B cell (primary cell): ENCODE results near the gene IGSF3. TPM values are rescaled to one million over a fixed set of nuclear protein-coding genes. Genes with fewer than 3 reads are reported as not detected.
"Not testable (repeated sequence)": the region's sequence is repeated elsewhere in the genome, so short reads cannot be mapped to it uniquely, and the experiment has no call there.

Experiments
- ATAC-seq: fragments of 200-7000 bp; cut with Tn5 transposase; one replicate; pipeline ENCODE4 v1.10.0; 2021; ENCODE audit warnings: low read depth, mild to moderate bottlenecking, moderate number of reproducible peaks, moderate library complexity
- CTCF ChIA-PET: fragments of 350-600 bp; sonication (Branson Sonifier 250); formaldehyde crosslinking; loops from one replicate; lab custom pipeline; 2021; ENCODE audit warnings: antibody characterized with exemption, inconsistent platforms; lab: Charles Lee
- POLR2A ChIA-PET: fragments of 350-600 bp; sonication (Branson Sonifier 250); formaldehyde crosslinking; loops from one replicate; lab custom pipeline; 2021; ENCODE audit warnings: antibody characterized with exemption; lab: Charles Lee
- DNase-seq: peaks from one replicate; pipeline ENCODE4 v3.0.0; 2013
- H2AFZ ChIP-seq: 2 replicates; pipeline ENCODE4 v1.6.1; 2012; ENCODE audit warnings: mild to moderate bottlenecking, low read depth, low read length; ENCODE audit not compliant: insufficient read depth, poor library complexity, severe bottlenecking
- H3K27ac ChIP-seq, 2 donors: 1 replicate in 1 of 2; 2 replicates in 1 of 2; pipeline ENCODE4 v1.5.1; 2012 to 2013; ENCODE audit warnings: low read length in 2 of 2, mild to moderate bottlenecking in 2 of 2, moderate library complexity in 1 of 2
- H3K27me3 ChIP-seq, 4 experiments: fragments of 200-600 bp in 1 of 4; sonication (generic) in 1 of 4; replicated peaks in 1 of 4; 1 replicate in 2 of 4; 2 replicates in 2 of 4; pipeline versions ENCODE4 v1.6.1 to v1.7.0; 2013 to 2016; ENCODE audit warnings: low read length in 3 of 4, mild to moderate bottlenecking in 2 of 4, mixed read lengths in 1 of 4, moderate library complexity in 1 of 4; ENCODE audit not compliant: insufficient read depth in 4 of 4, control insufficient read depth in 3 of 4; ENCODE audit errors: control extremely low read depth in 1 of 4
- H3K36me3 ChIP-seq, 2 experiments: replicated peaks in 1 of 2; 1 replicate in 1 of 2; 2 replicates in 1 of 2; pipeline versions ENCODE4 v1.6.1 to v1.7.1; 2013; ENCODE audit warnings: low read length in 1 of 2; ENCODE audit not compliant: insufficient read depth in 2 of 2, control insufficient read depth in 1 of 2; ENCODE audit errors: control extremely low read depth in 1 of 2, extremely low read depth in 1 of 2
- H3K4me1 ChIP-seq, 2 donors: fragments of 200-600 bp in 1 of 2; sonication (generic) in 1 of 2; 1 replicate in 1 of 2; 2 replicates in 1 of 2; pipeline versions ENCODE4 v1.5.1 to v1.6.1; 2013 to 2017; ENCODE audit warnings: low read length in 2 of 2; ENCODE audit not compliant: control insufficient read depth in 2 of 2, insufficient read depth in 2 of 2
- H3K4me2 ChIP-seq: replicated peaks from 2 replicates; pipeline ENCODE3; 2012; ENCODE audit warnings: mild to moderate bottlenecking, low read depth, low read length; ENCODE audit not compliant: poor library complexity, severe bottlenecking
- H3K4me3 ChIP-seq, 5 experiments: fragments of 200-600 bp in 1 of 5; sonication (generic) in 1 of 5; 1 replicate in 3 of 5; 2 replicates in 2 of 5; pipeline versions ENCODE4 v1.5.1 to v1.7.0; 2011 to 2016; ENCODE audit warnings: low read length in 4 of 5, mild to moderate bottlenecking in 4 of 5, low read depth in 2 of 5, control low read depth in 1 of 5, moderate library complexity in 1 of 5; ENCODE audit not compliant: insufficient read depth in 1 of 5; ENCODE audit errors: control extremely low read depth in 1 of 5, extremely low read depth in 1 of 5
- H3K79me2 ChIP-seq: fragments of 200-600 bp; sonication (generic); one replicate; pipeline ENCODE4 v1.6.0; 2016; ENCODE audit warnings: low read length; ENCODE audit not compliant: control insufficient read depth, insufficient read depth
- H3K9ac ChIP-seq: fragments of 200-600 bp; sonication (generic); 2 replicates; pipeline ENCODE4 v1.6.1; 2017; ENCODE audit warnings: mild to moderate bottlenecking, low read length, moderate library complexity
- H3K9me3 ChIP-seq, 3 donors: one replicate each; pipeline versions ENCODE4 v1.6.1 to v1.7.1; 2013; ENCODE audit warnings: low read length in 2 of 3; ENCODE audit not compliant: control insufficient read depth in 2 of 3, insufficient read depth in 1 of 3; ENCODE audit errors: control extremely low read depth in 1 of 3
- H4K20me1 ChIP-seq: 2 replicates; pipeline ENCODE4 v1.6.0; 2012; ENCODE audit warnings: mild to moderate bottlenecking, low read length; ENCODE audit not compliant: insufficient read depth, control insufficient read depth, poor library complexity, severe bottlenecking
- H3K27ac Mint-ChIP-seq: one replicate; pipeline ENCODE4 v1.8.0; 2021; ENCODE audit warnings: mixed read lengths
- H3K27me3 Mint-ChIP-seq: one replicate; pipeline ENCODE4 v1.8.0; 2021; ENCODE audit warnings: mixed read lengths
- H3K4me1 Mint-ChIP-seq: one replicate; pipeline ENCODE4 v1.8.0; 2021; ENCODE audit warnings: mixed read lengths
- H3K4me3 Mint-ChIP-seq: one replicate; pipeline ENCODE4 v1.8.0; 2021; ENCODE audit warnings: mixed read lengths
- H3K9me3 Mint-ChIP-seq: one replicate; pipeline ENCODE4 v1.8.0; 2022; ENCODE audit warnings: mixed read lengths; ENCODE audit not compliant: insufficient read depth
- WGBS: methylation state at CpG from one replicate; pipeline ENCODE4 v1.1.5; 2013; ENCODE audit warnings: missing lambda C conversion rate; ENCODE audit not compliant: insufficient coverage; 5-methylcytosine and 5-hydroxymethylcytosine counted together
- intact Hi-C: fragments of 100-400 bp; cut with micrococcal nuclease; formaldehyde crosslinking; loops from one replicate; pipeline ENCODE4 v1.10.0; 2022
- polyA plus RNA-seq: library from polyadenylated mRNA; depleted of rRNA; stranded (reverse); fragments of >200 nt; gene quantifications from 2 replicates; pipeline ENCODE4 v1.2.3, GENCODE V29; 2012
- total RNA-seq, 2 donors: library from RNA; stranded (reverse); fragments of 120-200 nt in 1 of 2; gene quantifications; 1 replicate in 1 of 2; 2 replicates in 1 of 2; pipeline versions ENCODE4 v1.2.3 to v1.2.4, GENCODE V29; 2013 to 2022

The IGSF3 gene
- total and polyA plus RNA-seq, 2 donors (not counting 1 experiment from before 2014, with no cell fraction given) = 0.49 TPM; not detected in 1

DNA sequence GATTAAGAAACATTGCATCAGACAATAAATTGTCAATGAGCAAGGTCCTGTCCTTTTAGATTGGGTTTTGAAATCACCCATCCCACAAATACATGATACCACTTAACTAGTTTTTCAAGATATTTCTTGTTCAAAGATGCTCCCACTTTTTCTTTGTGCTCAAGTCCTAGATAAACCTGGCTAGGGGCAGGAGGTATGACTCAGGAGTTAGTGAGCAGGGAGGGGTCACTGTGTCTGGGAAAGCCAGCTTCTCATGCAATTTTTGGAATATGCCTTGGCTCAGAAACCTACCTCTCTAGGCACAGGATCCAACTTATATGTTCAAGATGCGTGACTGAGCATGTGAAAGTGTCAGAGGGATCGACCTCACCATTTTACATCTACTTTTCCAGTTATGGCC is 45.8 kb downstream of the IGSF3 start:
- H3K4me1 Mint-ChIP-seq, H3K4me1 ChIP-seq, ATAC-seq, H4K20me1 ChIP-seq, H2AFZ ChIP-seq, H3K27me3 Mint-ChIP-seq, H3K9me3 Mint-ChIP-seq, H3K27me3 ChIP-seq, H3K27ac ChIP-seq, H3K4me2 ChIP-seq, CTCF ChIA-PET, H3K36me3 ChIP-seq, H3K27ac Mint-ChIP-seq, DNase-seq, H3K4me3 Mint-ChIP-seq, H3K9me3 ChIP-seq, H3K9ac ChIP-seq, POLR2A ChIA-PET, H3K79me2 ChIP-seq, H3K4me3 ChIP-seq, intact Hi-C loops: not testable (repeated sequence)
- WGBS = 100% methylated on average over 1 of the region's 2 CpGs

- H3K4me1 ChIP-seq, H3K4me1 Mint-ChIP-seq, H3K4me3 Mint-ChIP-seq, H3K4me2 ChIP-seq, H3K9me3 ChIP-seq, CTCF ChIA-PET, H4K20me1 ChIP-seq, POLR2A ChIA-PET, H3K36me3 ChIP-seq, H3K9me3 Mint-ChIP-seq, H3K27ac Mint-ChIP-seq, DNase-seq, H3K4me3 ChIP-seq, ATAC-seq, intact Hi-C loops, H3K27me3 ChIP-seq, H3K79me2 ChIP-seq, H3K27me3 Mint-ChIP-seq, H3K27ac ChIP-seq, H3K9ac ChIP-seq, H2AFZ ChIP-seq: not testable (repeated sequence)
- WGBS = no CpG with 5 or more reads among the region's 3 CpGs
These were observed 47.1 kb downstream of the IGSF3 start for GRCh38 chr1:116620392-116620791.

- not testable (repeated sequence) for H3K4me2 ChIP-seq
These were observed 48.4 kb downstream of the IGSF3 start for GRCh38 chr1:116619106-116619505.

GRCh38 chr1:116617808-116618207 is 49.7 kb downstream of the IGSF3 start:
- H3K4me1 Mint-ChIP-seq, H3K27me3 ChIP-seq, H3K36me3 ChIP-seq, CTCF ChIA-PET, H3K9me3 Mint-ChIP-seq, ATAC-seq, H4K20me1 ChIP-seq, H3K9ac ChIP-seq, H3K4me3 ChIP-seq, H3K4me3 Mint-ChIP-seq, H3K4me2 ChIP-seq, intact Hi-C loops, H3K27me3 Mint-ChIP-seq, POLR2A ChIA-PET, H3K27ac ChIP-seq, H3K4me1 ChIP-seq, H3K9me3 ChIP-seq, H2AFZ ChIP-seq, H3K79me2 ChIP-seq, DNase-seq, H3K27ac Mint-ChIP-seq: not testable (repeated sequence)
- 89% methylated on average over 4 of the region's 5 CpGs for WGBS

More at GRCh38 chr1:116619106-116619505, 48.4 kb downstream of the IGSF3 start:
- WGBS = 80% methylated on average over 4 of the region's 4 CpGs
- H2AFZ ChIP-seq, DNase-seq, intact Hi-C loops, H3K4me3 Mint-ChIP-seq, H3K27me3 Mint-ChIP-seq, H4K20me1 ChIP-seq, H3K9ac ChIP-seq, H3K4me1 ChIP-seq, H3K27ac ChIP-seq, ATAC-seq, H3K4me1 Mint-ChIP-seq, H3K36me3 ChIP-seq, H3K9me3 ChIP-seq, H3K9me3 Mint-ChIP-seq, H3K27ac Mint-ChIP-seq, H3K79me2 ChIP-seq, CTCF ChIA-PET, H3K4me3 ChIP-seq, POLR2A ChIA-PET, H3K27me3 ChIP-seq: not testable (repeated sequence)
